ENCODE results near the gene DAPK1. TPM values are rescaled to one million over a fixed set of nuclear protein-coding genes. Genes with fewer than 3 reads are reported as not detected.

Gene DAPK1
- total and polyA plus RNA-seq, 5 donors from 2014 or later = 0.14 to 3.5 (median 0.42) TPM; not detected in 2

GRCh38 chr9:87695523-87695922 lies 197.9 kb downstream of the DAPK1 start:
- Mint-ChIP-seq H3K4me1 (no peaks in the 10 kb centered on the region), H3K27ac (no peak overlapping the region), H3K9me3 (peaks cover 0 to 13% (median 2%) of the 10 kb centered on the region in 7 donors), H3K4me3 (no peak overlapping the region), H3K27me3 (peaks cover under 1% of the 10 kb centered on the region), H3K36me3 (no peaks in the 10 kb centered on the region)
- Histone ChIP-seq H3K4me3 (ENCODE audit: low read depth, low read length) (no peak overlapping the region), H3K27ac (ENCODE audit: insufficient read depth, low read length, poor library complexity, severe bottlenecking) (no peak overlapping the region), H3K9me3 (ENCODE audit: control insufficient read depth in 2 of 2, low read length in 2 of 2) (peaks cover 3 to 4% of the 10 kb centered on the region in 2 experiments), H3K27me3 (ENCODE audit: control insufficient read depth, insufficient read depth, low read length) (no peaks in the 10 kb centered on the region), H3K4me1 (ENCODE audit: control insufficient read depth, insufficient read depth, low read length, poor library complexity, severe bottlenecking) (no peaks in the 10 kb centered on the region), H3K36me3 (ENCODE audit: control insufficient read depth, insufficient read depth, low read length) (no peaks in the 10 kb centered on the region)
- DNase-seq (no peak), ATAC-seq (ENCODE audit: low read depth in 2 of 2) (no peak)

GRCh38 chr9:87696641-87697040 lies 199.0 kb downstream of the DAPK1 start:
- Histone ChIP-seq H3K36me3 (ENCODE audit: control insufficient read depth, insufficient read depth, low read length) (no peaks in the 10 kb centered on the region), H3K4me3 (ENCODE audit: low read depth, low read length) (no peak overlapping the region), H3K27me3 (ENCODE audit: control insufficient read depth, insufficient read depth, low read length) (no peaks in the 10 kb centered on the region), H3K4me1 (ENCODE audit: control insufficient read depth, insufficient read depth, low read length, poor library complexity, severe bottlenecking) (no peaks in the 10 kb centered on the region), H3K27ac (ENCODE audit: insufficient read depth, low read length, poor library complexity, severe bottlenecking) (no peak overlapping the region), H3K9me3 (ENCODE audit: control insufficient read depth in 2 of 2, low read length in 2 of 2) (peaks cover 3 to 4% of the 10 kb centered on the region in 2 experiments)
- Mint-ChIP-seq H3K4me3 (no peak overlapping the region), H3K27ac (no peak overlapping the region), H3K27me3 (no peaks in the 10 kb centered on the region), H3K36me3 (no peaks in the 10 kb centered on the region), H3K9me3 (peaks cover 0 to 13% (median 2%) of the 10 kb centered on the region in 7 donors), H3K4me1 (no peaks in the 10 kb centered on the region)
- DNase-seq = no peak
- no peak for ATAC-seq (ENCODE audit: low read depth in 2 of 2)

GRCh38 chr9:87698069-87698809 lies 200.6 kb downstream of the DAPK1 start:
- Histone ChIP-seq H3K27me3 (ENCODE audit: control insufficient read depth, insufficient read depth, low read length) (no peaks in the 10 kb centered on the region), H3K9me3 (ENCODE audit: control insufficient read depth in 2 of 2, low read length in 2 of 2) (peaks cover 3 to 4% of the 10 kb centered on the region in 2 experiments), H3K36me3 (ENCODE audit: control insufficient read depth, insufficient read depth, low read length) (no peaks in the 10 kb centered on the region), H3K4me3 (ENCODE audit: low read depth, low read length) (no peak overlapping the region), H3K27ac (ENCODE audit: insufficient read depth, low read length, poor library complexity, severe bottlenecking) (no peak overlapping the region), H3K4me1 (ENCODE audit: control insufficient read depth, insufficient read depth, low read length, poor library complexity, severe bottlenecking) (no peaks in the 10 kb centered on the region)
- Mint-ChIP-seq H3K27me3 (no peaks in the 10 kb centered on the region), H3K4me1 (peaks cover 0 to 2% (median 0%) of the 10 kb centered on the region in 4 donors), H3K36me3 (no peaks in the 10 kb centered on the region), H3K4me3 (no peak overlapping the region), H3K27ac (no peak overlapping the region), H3K9me3 (peaks cover 0 to 7% (median 3%) of the 10 kb centered on the region in 7 donors)
- ATAC-seq (ENCODE audit: low read depth in 2 of 2) (no peak), DNase-seq (no peak)

- Mint-ChIP-seq H3K27ac (peak overlapping the region in 1 of 3 donors; percentile 48), H3K4me3 (no peak overlapping the region), H3K27me3 (no peaks in the 10 kb centered on the region), H3K9me3 (peaks cover 0 to 3% (median 0%) of the 10 kb centered on the region in 7 donors), H3K4me1 (peaks cover 0 to 2% (median 0%) of the 10 kb centered on the region in 4 donors), H3K36me3 (no peaks in the 10 kb centered on the region)
- no peak overlapping the region for H3K27ac ChIP-seq (ENCODE audit: insufficient read depth, low read length, poor library complexity, severe bottlenecking)
- no peaks in the 10 kb centered on the region for H3K27me3 ChIP-seq (ENCODE audit: control insufficient read depth, insufficient read depth, low read length)
- H3K36me3 ChIP-seq (ENCODE audit: control insufficient read depth, insufficient read depth, low read length) = no peaks in the 10 kb centered on the region
- H3K9me3 ChIP-seq (ENCODE audit: control insufficient read depth in 2 of 2, low read length in 2 of 2) = no peaks in the 10 kb centered on the region
- ATAC-seq (ENCODE audit: low read depth in 2 of 2) = no peak
- no peak overlapping the region for H3K4me3 ChIP-seq (ENCODE audit: low read depth, low read length)
- no peaks in the 10 kb centered on the region for H3K4me1 ChIP-seq (ENCODE audit: control insufficient read depth, insufficient read depth, low read length, poor library complexity, severe bottlenecking)
- no peak for DNase-seq
These were observed 202.2 kb downstream of the DAPK1 start for GRCh38 chr9:87699835-87700234.

DNA sequence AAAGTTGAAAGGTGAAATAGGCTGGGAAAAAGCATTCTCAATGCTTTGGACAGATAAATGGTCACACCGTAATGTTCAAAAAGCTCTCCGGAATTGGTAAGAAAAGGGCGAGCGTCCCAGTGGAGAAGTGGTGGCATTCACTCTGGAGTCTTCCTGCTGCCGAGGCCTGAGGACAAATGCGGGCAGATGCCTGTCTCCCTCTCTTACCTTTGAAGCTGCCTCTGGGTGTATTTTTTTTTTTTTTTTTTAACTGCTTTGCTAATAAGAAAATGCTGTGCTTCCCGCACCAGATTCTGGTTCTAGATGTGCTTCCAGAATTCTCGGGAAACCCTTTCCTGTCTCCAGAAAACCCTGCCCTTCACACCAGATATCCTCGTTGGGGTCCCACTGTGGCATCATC lies 203.8 kb downstream of the DAPK1 start:
- Histone ChIP-seq H3K27me3 (ENCODE audit: control insufficient read depth, insufficient read depth, low read length) (no peaks in the 10 kb centered on the region), H3K27ac (ENCODE audit: insufficient read depth, low read length, poor library complexity, severe bottlenecking) (no peak overlapping the region), H3K4me1 (ENCODE audit: control insufficient read depth, insufficient read depth, low read length, poor library complexity, severe bottlenecking) (no peaks in the 10 kb centered on the region), H3K4me3 (ENCODE audit: low read depth, low read length) (no peak overlapping the region), H3K9me3 (ENCODE audit: control insufficient read depth in 2 of 2, low read length in 2 of 2) (no peaks in the 10 kb centered on the region), H3K36me3 (ENCODE audit: control insufficient read depth, insufficient read depth, low read length) (no peaks in the 10 kb centered on the region)
- no peaks in the 10 kb centered on the region for H3K36me3 Mint-ChIP-seq
- no peak overlapping the region for H3K27ac Mint-ChIP-seq
- H3K27me3 Mint-ChIP-seq = no peaks in the 10 kb centered on the region
- peaks cover 0 to 3% (median 0%) of the 10 kb centered on the region in 7 donors for H3K9me3 Mint-ChIP-seq
- peaks cover 0 to 2% (median 0%) of the 10 kb centered on the region in 4 donors for H3K4me1 Mint-ChIP-seq
- no peak overlapping the region for H3K4me3 Mint-ChIP-seq
- DNase-seq = no peak
- ATAC-seq (ENCODE audit: low read depth in 2 of 2) = no peak

GRCh38 chr9:87701931-87702421 lies 204.3 kb downstream of the DAPK1 start:
- H3K4me3 Mint-ChIP-seq = peak overlapping the region in 1 of 4 donors; percentile 4
- peaks cover 0 to 2% (median 0%) of the 10 kb centered on the region in 4 donors for H3K4me1 Mint-ChIP-seq
- H3K9me3 ChIP-seq (ENCODE audit: control insufficient read depth in 2 of 2, low read length in 2 of 2) = no peaks in the 10 kb centered on the region
- ATAC-seq (ENCODE audit: low read depth in 2 of 2) = no peak
- no peaks in the 10 kb centered on the region for H3K36me3 Mint-ChIP-seq
- H3K27me3 Mint-ChIP-seq = no peaks in the 10 kb centered on the region
- DNase-seq = no peak
- peaks cover 0 to 3% (median 0%) of the 10 kb centered on the region in 7 donors for H3K9me3 Mint-ChIP-seq
- H3K4me3 ChIP-seq (ENCODE audit: low read depth, low read length) = no peak overlapping the region
- no peaks in the 10 kb centered on the region for H3K27me3 ChIP-seq (ENCODE audit: control insufficient read depth, insufficient read depth, low read length)
- no peak overlapping the region for H3K27ac ChIP-seq (ENCODE audit: insufficient read depth, low read length, poor library complexity, severe bottlenecking)
- H3K27ac Mint-ChIP-seq = no peak overlapping the region
- H3K4me1 ChIP-seq (ENCODE audit: control insufficient read depth, insufficient read depth, low read length, poor library complexity, severe bottlenecking) = no peaks in the 10 kb centered on the region
- H3K36me3 ChIP-seq (ENCODE audit: control insufficient read depth, insufficient read depth, low read length) = no peaks in the 10 kb centered on the region

DNA sequence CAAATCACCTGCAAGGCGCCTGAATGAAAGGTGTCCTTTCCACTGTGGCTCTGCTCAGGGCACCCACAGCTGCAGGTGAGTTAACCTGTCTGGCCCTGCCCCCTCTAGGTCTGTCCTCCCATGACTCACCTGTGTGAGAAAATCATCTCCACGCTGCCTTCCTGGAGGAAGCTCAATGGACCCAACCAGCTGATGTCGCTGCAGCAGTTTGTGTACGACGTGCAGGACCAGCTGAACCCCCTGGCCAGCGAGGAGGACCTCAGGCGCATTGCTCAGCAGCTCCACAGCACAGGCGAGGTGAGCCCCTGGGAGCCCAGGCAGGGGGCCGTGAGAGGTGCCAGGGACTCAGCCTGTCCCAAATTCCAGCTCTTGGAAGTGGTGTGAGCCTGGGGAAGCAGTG lies 205.3 kb downstream of the DAPK1 start:
- Histone ChIP-seq H3K9me3 (ENCODE audit: control insufficient read depth in 2 of 2, low read length in 2 of 2) (no peaks in the 10 kb centered on the region), H3K4me3 (ENCODE audit: low read depth, low read length) (no peak overlapping the region), H3K27me3 (ENCODE audit: control insufficient read depth, insufficient read depth, low read length) (no peaks in the 10 kb centered on the region), H3K4me1 (ENCODE audit: control insufficient read depth, insufficient read depth, low read length, poor library complexity, severe bottlenecking) (no peaks in the 10 kb centered on the region), H3K36me3 (ENCODE audit: control insufficient read depth, insufficient read depth, low read length) (no peaks in the 10 kb centered on the region), H3K27ac (ENCODE audit: insufficient read depth, low read length, poor library complexity, severe bottlenecking) (no peak overlapping the region)
- no peak for ATAC-seq (ENCODE audit: low read depth in 2 of 2)
- H3K4me3 Mint-ChIP-seq = no peak overlapping the region
- peaks cover 0 to 3% (median 0%) of the 10 kb centered on the region in 7 donors for H3K9me3 Mint-ChIP-seq
- no peaks in the 10 kb centered on the region for H3K36me3 Mint-ChIP-seq
- DNase-seq = no peak
- H3K27me3 Mint-ChIP-seq = peaks cover 5% of the 10 kb centered on the region
- peaks cover 0 to 5% (median 5%) of the 10 kb centered on the region in 4 donors for H3K4me1 Mint-ChIP-seq
- no peak overlapping the region for H3K27ac Mint-ChIP-seq

All from CD4-positive, CD25-positive, alpha-beta regulatory T cell (primary cell).